CD4-positive, alpha-beta T cell treated with Interleukin-2 at 100 ng/mL for 4 hours (primary cell): ENCODE results near the gene TGM2.

ENCODE experiments used
- DNase-seq: peaks from one replicate; pipeline ENCODE4 v3.0.0-alpha.2; 2020; ENCODE audit warnings: low spot score

The TGM2 gene

GRCh38 chr20:38175304-38176180 lies 10.5 kb upstream of the TGM2 start:
- DNase-seq = no peak

- no peak for DNase-seq
Observed at GRCh38 chr20:38173237-38174156, 8.4 kb upstream of the TGM2 start.

- DNase-seq = no peak
Observed at GRCh38 chr20:38172408-38172807, 7.3 kb upstream of the TGM2 start.

GRCh38 chr20:38171675-38172043 lies 6.6 kb upstream of the TGM2 start:
- no peak for DNase-seq

GRCh38 chr20:38170826-38171674 lies 6.0 kb upstream of the TGM2 start:
- DNase-seq = no peak

GRCh38 chr20:38170219-38170825 lies 5.3 kb upstream of the TGM2 start:
- no peak for DNase-seq

- no peak for DNase-seq
Observed at GRCh38 chr20:38169636-38170193, 4.6 kb upstream of the TGM2 start.

- DNase-seq = no peak
Observed at GRCh38 chr20:38168791-38169589, 3.9 kb upstream of the TGM2 start.

GRCh38 chr20:38167851-38168760 lies 3.0 kb upstream of the TGM2 start:
- DNase-seq = no peak

GRCh38 chr20:38167328-38167850 lies 2.3 kb upstream of the TGM2 start:
- DNase-seq = no peak

GRCh38 chr20:38166703-38167233 lies 1.7 kb upstream of the TGM2 start:
- DNase-seq = no peak

- DNase-seq = no peak
Observed at GRCh38 chr20:38165966-38166702, 1.1 kb upstream of the TGM2 start.

GRCh38 chr20:38164624-38165088 lies 414 bp downstream of the TGM2 start:
- no peak for DNase-seq

- DNase-seq = no peak
Observed at GRCh38 chr20:38164069-38164468, 1.0 kb downstream of the TGM2 start.

GRCh38 chr20:38162878-38163875 lies 1.9 kb downstream of the TGM2 start:
- DNase-seq = no peak

- DNase-seq = no peak
Observed at GRCh38 chr20:38162149-38162548, 2.9 kb downstream of the TGM2 start.

- no peak for DNase-seq
Observed at GRCh38 chr20:38161412-38161774, 3.7 kb downstream of the TGM2 start.
